ENCODE measurements around the gene GATB. TPM values are rescaled to one million over a fixed set of nuclear protein-coding genes. Genes with fewer than 3 reads are reported as not detected.

GATB gene
- total and polyA plus RNA-seq, 2 of the 4 experiments (the other 2 are of a cell fraction) = 18.7 to 20.3 TPM

GRCh38 chr4:151669990-151670389 lies 90.8 kb downstream of the GATB start:
- no peak overlapping the region for H3K9ac ChIP-seq (ENCODE audit: low read depth, low read length)
- no peak overlapping the region for H2AK5ac ChIP-seq (ENCODE audit: low read depth, low read length)
- H4K20me1 ChIP-seq (ENCODE audit: insufficient read depth, low read length) = no peaks in the 10 kb centered on the region
- H2BK120ac ChIP-seq (ENCODE audit: low read depth, low read length) = no peak overlapping the region
- H3K27ac ChIP-seq (ENCODE audit: insufficient read depth, low read length) = no peak overlapping the region
- DNase-seq (no peak), ATAC-seq (ENCODE audit: low read depth) (no peak)
- in situ Hi-C loops (cut with MboI; ENCODE audit: low sequenced_read_pairs) (no loop called here), dilution Hi-C loops (cut with HindIII; ENCODE audit: low sequenced_read_pairs, unreplicated experiment) (no loop called here), intact Hi-C loops (cut with micrococcal nuclease) (no loop called here)
- ChIA-PET POLR2A (ENCODE audit: unreplicated experiment) (no interaction called here), CTCF (no interaction called here)
- H3K9me3 ChIP-seq (ENCODE audit: control insufficient read depth, insufficient read depth, low read length) = no peaks in the 10 kb centered on the region
- no peak overlapping the region for H2BK5ac ChIP-seq (ENCODE audit: low read depth, low read length, poor library complexity, severe bottlenecking)
- no peaks in the 10 kb centered on the region for H3K27me3 ChIP-seq (ENCODE audit: control insufficient read depth, insufficient read depth, low read length)
- H3K56ac ChIP-seq (ENCODE audit: extremely low read depth, insufficient read depth, low read length) = no peak overlapping the region
- H3K4me3 ChIP-seq (ENCODE audit: insufficient read depth, low read depth, low read length) = no peak overlapping the region
- H3K9me1 ChIP-seq (ENCODE audit: insufficient read depth, low read length) = no peaks in the 10 kb centered on the region; the same call in 1 of the 2 replicates
- no peak overlapping the region for H3K14ac ChIP-seq (replicated peaks; ENCODE audit: low read depth, low read length)
- H2BK15ac ChIP-seq (ENCODE audit: low read depth, low read length) = no peak overlapping the region
- H3K4ac ChIP-seq (ENCODE audit: low read depth, low read length) = no peak overlapping the region
- no peak overlapping the region for H4K5ac ChIP-seq (ENCODE audit: low read depth, low read length)
- no TSS peak for BruUV-seq (replicated peaks)
- no peak overlapping the region for H3K18ac ChIP-seq (ENCODE audit: low read depth, low read length)
- no peak overlapping the region for H2AK9ac ChIP-seq (replicated peaks; ENCODE audit: low read depth, low read length, poor library complexity)
- H4K8ac ChIP-seq (ENCODE audit: low read depth in 2 of 2, low read length in 2 of 2) = no peak overlapping the region
- TF ChIP-seq, protein P1, sequence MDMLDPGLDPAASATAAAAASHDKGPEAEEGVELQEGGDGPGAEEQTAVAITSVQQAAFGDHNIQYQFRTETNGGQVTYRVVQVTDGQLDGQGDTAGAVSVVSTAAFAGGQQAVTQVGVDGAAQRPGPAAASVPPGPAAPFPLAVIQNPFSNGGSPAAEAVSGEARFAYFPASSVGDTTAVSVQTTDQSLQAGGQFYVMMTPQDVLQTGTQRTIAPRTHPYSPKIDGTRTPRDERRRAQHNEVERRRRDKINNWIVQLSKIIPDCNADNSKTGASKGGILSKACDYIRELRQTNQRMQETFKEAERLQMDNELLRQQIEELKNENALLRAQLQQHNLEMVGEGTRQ (IDR thresholded peaks at IDR 0.05; ENCODE audit: low read depth, low read length) = no peak
- no peak for TF ChIP-seq MAZ (IDR thresholded peaks at IDR 0.05; ENCODE audit: borderline replicate concordance, low read depth, low read length)
- no peak for TF ChIP-seq RFX5 (IDR thresholded peaks at IDR 0.05; ENCODE audit: low read depth, low read length)
- TF ChIP-seq CEBPB (IDR thresholded peaks at IDR 0.05; ENCODE audit: low read depth, low read length) = no peak
- no peak for TF ChIP-seq RCOR1 (IDR thresholded peaks at IDR 0.05; ENCODE audit: insufficient replicate concordance, low read length)
- TF ChIP-seq FOS (IDR thresholded peaks at IDR 0.05; ENCODE audit: low read depth, low read length) = no peak
- no peak for TF ChIP-seq CHD1 (IDR thresholded peaks at IDR 0.05; ENCODE audit: low read depth, low read length)
- TF ChIP-seq SMC3 (IDR thresholded peaks at IDR 0.05; ENCODE audit: low read depth, low read length) = no peak
- TF ChIP-seq MXI1 (IDR thresholded peaks at IDR 0.05; ENCODE audit: borderline replicate concordance, low read depth, low read length) = no peak
- no peak for TF ChIP-seq MAFK (IDR thresholded peaks at IDR 0.05; ENCODE audit: low read depth, low read length)
- no peak for TF ChIP-seq RAD21 (IDR thresholded peaks at IDR 0.05; ENCODE audit: low read length)
- TF ChIP-seq NFE2L2 (IDR thresholded peaks at IDR 0.05; ENCODE audit: low read depth, low read length) = no peak
- no peak for TF ChIP-seq ELK1 (IDR thresholded peaks at IDR 0.05; ENCODE audit: borderline replicate concordance, low read depth, low read length)
- TF ChIP-seq BHLHE40 (IDR thresholded peaks at IDR 0.05; ENCODE audit: low read depth, low read length) = no peak
- no peak for TF ChIP-seq POLR2A (IDR thresholded peaks at IDR 0.05; ENCODE audit: low read depth, low read length)
- H3K4me1 ChIP-seq (ENCODE audit: control insufficient read depth, insufficient read depth, low read length) = peaks cover 6% of the 10 kb centered on the region
- H2AFZ ChIP-seq (replicated peaks; ENCODE audit: low read length, poor library complexity) = no peak overlapping the region
- 100% methylated on average over 4 of the region's 9 CpGs; no CpG with 5 or more reads in 1 of the 2 experiments for WGBS, 2 experiments (ENCODE audit: extremely low coverage in 2 of 2, insufficient read length in 1 of 2)
- no peaks in the 10 kb centered on the region for H3K79me1 ChIP-seq (ENCODE audit: low read depth in 1 of 2, low read length in 2 of 2)
- no peak overlapping the region for H4K91ac ChIP-seq (ENCODE audit: insufficient read depth, low read depth, low read length)
- H3K23ac ChIP-seq (ENCODE audit: low read depth, low read length) = no peak overlapping the region
- no peak overlapping the region for H3K4me2 ChIP-seq (ENCODE audit: low read depth, low read length)
- H2BK20ac ChIP-seq (ENCODE audit: low read depth, low read length) = no peak overlapping the region
- no peaks in the 10 kb centered on the region for H3K36me3 ChIP-seq (ENCODE audit: control insufficient read depth, insufficient read depth, low read length)

Data from IMR-90 (cell line).